ENCODE measurements around the gene WDR7.
"Not testable (repeated sequence)": the region's sequence is repeated elsewhere in the genome, so short reads cannot be mapped to it uniquely, and the experiment has no call there.

The WDR7 gene

GRCh38 chr18:56650944-56651770 is at the start of gene WDR7:
Gene WDR7 (plus strand): TSS chr18:56651359. CDS start chr18:56672516, 21,157 bp downstream.
- peak; percentile 80 to 87 (median 84) for DNase-seq

DNA sequence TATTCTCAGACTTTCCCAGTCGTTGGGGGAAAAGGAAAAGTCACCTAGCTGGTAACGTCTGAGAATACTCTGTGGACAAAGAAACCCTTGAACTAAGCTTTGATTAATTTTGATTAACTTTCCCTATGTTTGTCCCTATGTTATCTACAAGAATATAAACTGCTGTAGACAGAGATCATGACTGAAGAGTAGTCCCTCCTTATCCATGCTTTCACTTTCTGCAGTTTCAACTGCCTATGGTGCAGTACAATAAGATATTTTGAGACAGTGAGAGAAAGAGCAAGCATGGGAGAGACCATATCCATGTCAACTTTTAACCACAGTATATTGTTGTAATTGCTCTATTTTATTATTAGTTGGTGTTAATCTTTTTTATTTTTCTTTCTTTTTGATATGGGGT is 44.5 kb upstream of the WDR7 start:
- DNase-seq, result no peak

- DNase-seq, result no peak
These were observed 35.2 kb upstream of the WDR7 start for GRCh38 chr18:56615738-56616520.

DNA sequence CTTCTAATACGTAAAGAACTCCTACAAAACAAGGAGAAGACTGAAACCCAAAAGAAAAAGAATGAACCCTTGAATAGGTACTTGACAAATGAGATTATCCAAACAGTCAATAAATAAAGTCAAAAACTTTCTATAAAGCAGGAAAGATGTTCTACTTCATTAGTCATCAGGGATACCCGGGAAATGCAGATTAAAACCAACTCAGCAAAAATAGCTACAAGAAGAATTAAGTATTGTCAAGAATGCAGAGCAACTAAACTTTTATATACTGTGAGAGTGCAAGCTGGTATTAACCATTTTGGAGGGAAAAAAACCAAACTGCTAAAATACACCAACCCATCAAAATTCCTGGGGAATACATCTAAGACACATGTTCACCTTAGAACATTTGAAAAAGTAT is 23.2 kb upstream of the WDR7 start:
- no peak for DNase-seq

DNA sequence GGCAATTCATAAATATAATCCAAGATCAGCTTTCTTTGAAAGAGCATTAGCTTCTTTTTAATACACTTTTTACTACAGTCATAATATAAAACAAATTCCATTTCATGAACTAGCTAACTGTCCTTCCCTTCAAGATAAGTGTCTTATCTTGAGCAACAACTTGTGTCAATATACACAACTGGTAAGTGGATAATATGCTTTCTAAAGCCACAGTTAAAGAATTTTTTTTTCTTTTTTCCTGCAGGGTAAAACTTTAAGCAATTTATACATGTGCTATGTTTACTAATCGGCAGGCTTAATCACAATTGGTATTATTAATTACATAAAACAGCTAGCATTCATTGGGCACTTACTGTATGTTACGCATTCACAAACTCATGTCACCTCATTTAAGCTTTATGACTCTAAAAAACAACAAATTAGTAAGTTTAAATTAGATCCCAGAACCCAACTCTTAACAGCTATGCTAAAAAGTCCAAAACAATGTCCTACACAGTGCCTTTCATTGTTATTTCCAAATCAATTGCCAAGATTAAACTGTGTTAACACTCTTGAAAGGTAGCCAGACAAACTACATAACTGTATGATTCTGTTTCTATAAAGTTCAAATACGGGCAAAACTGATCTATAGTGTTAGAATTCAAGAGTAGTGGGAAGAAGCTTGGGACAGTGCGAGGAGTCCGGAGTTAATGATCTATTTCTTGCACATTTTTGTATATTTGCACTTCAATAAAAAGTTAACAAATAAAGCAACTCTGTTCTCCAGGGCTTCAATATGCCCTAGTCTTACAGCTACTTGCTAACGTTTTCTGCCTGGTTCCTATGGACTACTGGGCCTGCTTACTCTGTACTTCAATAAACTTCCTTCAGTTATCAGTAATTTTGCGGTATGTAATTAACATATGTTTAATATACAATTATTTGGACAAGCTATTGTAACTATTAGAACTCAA is 18.8 kb upstream of the WDR7 start:
- DNase-seq, result no peak

- DNase-seq, result no peak
These were observed 16.2 kb upstream of the WDR7 start for GRCh38 chr18:56635007-56635406.

DNA sequence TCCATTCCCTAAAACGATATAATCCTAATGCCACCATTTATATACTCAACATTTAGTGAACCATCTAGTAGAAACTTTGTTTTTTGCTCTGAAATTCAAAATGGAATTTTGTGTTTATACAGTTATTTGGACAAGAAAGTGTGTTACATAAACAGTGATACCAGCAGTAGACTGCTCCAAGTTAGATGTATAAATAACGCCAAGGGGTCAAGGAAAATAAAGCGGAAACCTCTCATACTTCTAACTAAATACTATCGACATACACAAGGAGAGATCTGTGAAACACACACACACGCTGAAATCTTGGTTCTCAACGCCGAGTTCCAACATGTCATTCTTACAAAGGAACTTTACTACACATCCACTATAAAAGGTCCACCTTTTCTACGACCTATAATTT is 14.0 kb upstream of the WDR7 start:
- DNase-seq, result no peak

GRCh38 chr18:56637711-56638231 is 13.4 kb upstream of the WDR7 start:
- DNase-seq, result peak in 1 of 4 experiments; percentile 32

DNA sequence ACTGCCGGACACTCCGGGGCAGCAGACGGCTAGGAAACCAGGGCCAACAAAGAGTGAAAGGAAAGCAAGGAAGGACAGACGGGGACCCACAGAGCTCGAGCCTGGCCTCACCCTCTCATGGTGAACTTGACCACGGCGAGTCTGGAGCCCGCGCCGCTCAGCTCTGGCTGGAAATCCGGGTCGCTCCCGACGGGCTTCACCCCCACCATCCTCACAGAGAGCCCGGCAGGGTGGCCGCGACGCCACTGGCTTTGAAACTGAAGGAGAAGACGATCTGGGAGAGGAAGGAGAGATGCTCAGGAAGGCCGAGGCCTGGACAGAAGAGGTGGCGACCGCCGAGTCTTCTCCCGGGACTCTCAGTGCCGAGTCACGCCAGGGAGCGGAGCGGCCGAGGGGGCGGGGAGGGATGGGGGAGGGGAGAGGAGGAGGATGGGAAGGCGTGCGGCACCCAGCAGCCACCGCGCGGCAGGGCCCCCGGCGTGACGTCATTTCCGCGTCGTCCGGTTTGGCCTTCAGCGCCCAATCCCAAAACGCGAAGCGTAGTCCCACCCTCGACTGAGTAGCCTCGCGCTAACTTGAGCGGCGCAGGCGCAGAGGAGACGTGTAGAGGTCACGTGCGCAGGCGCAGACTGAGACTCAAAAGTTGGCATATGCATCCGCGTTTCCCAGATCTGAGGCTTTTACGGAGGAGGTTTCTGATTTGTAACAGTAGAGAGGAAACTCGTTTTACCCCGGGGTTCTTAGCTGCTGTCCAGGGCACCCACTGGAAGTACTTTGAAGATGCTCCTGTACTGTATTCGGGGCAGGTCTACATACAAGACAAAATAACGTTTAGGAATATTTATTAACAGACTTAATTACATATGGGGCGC is 12.7 kb upstream of the WDR7 start, which contains the start of gene TXNL1:
Gene TXNL1, minus strand, starts transcription at position 361 of the 872 bp plus-strand sequence. Its CDS starts 152 bp downstream, at position 209.
- peak; percentile 97 to 98 (median 98) for DNase-seq

DNA sequence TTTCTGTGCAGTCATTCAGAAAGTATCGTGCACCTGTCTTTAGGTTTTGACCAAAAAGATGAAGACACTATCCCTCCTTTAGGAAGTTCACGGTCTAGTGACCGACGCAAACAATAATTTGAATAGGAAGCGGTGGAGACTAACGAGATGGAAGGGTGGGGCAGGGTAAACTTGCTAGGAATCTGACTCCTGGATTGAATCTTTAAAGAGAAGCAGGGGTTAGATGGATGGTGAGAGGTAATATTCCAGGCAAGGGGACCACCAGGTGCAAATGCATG is 12.1 kb upstream of the WDR7 start:
- no peak for DNase-seq

- no peak for DNase-seq
These were observed 11.6 kb upstream of the WDR7 start for GRCh38 chr18:56639571-56639970.

GRCh38 chr18:56641714-56642337 is 9.3 kb upstream of the WDR7 start:
- no peak for DNase-seq

DNA sequence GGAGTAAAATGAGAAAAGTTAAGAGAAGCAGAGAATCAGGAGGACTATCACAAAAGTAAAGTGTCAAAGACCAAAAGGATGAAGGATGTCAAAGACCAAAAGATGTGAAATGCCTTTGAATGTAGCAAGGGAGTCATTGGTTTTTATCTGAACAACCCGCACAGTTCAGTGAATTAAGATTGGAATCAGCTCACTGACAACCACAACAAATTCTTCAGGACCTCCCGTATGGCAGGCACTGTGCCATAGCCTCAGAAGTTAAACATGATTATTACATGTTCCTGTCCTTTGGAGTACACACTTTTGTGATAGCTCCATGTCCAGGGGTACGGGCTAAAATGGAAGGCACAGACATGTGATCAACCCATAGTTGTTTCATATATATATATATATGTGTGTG is 7.8 kb upstream of the WDR7 start:
- no peak for DNase-seq

DNA sequence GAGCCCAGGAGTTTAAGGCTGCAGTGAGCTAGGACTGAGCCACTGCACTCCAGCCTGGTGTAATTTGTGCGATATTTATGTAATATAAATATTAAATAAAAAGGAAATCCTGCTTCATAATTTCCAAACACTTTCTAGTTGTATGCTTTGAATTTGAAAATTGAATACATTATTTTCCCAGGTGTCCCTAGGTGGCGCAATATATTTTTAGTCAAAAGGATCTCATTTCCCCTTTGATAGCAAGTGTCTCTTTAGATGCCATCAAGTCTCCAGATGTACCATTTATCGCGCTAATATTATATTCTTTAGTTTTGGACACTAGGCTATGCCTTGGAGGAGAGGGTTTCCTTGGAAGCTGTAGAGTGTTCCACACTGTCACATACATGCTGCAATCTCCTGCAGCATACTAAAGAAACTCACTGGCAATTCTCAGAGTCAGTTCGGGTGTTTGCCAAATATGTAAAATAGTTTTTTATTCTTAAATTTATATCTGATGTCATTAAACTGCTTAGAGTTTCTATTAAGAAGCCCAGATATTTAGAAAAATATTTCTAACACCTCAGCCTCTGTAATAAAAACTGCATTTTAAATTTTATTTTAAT is 5.6 kb upstream of the WDR7 start:
- DNase-seq, result no peak

- DNase-seq, result no peak
These were observed 4.1 kb upstream of the WDR7 start for GRCh38 chr18:56647071-56647470.

DNA sequence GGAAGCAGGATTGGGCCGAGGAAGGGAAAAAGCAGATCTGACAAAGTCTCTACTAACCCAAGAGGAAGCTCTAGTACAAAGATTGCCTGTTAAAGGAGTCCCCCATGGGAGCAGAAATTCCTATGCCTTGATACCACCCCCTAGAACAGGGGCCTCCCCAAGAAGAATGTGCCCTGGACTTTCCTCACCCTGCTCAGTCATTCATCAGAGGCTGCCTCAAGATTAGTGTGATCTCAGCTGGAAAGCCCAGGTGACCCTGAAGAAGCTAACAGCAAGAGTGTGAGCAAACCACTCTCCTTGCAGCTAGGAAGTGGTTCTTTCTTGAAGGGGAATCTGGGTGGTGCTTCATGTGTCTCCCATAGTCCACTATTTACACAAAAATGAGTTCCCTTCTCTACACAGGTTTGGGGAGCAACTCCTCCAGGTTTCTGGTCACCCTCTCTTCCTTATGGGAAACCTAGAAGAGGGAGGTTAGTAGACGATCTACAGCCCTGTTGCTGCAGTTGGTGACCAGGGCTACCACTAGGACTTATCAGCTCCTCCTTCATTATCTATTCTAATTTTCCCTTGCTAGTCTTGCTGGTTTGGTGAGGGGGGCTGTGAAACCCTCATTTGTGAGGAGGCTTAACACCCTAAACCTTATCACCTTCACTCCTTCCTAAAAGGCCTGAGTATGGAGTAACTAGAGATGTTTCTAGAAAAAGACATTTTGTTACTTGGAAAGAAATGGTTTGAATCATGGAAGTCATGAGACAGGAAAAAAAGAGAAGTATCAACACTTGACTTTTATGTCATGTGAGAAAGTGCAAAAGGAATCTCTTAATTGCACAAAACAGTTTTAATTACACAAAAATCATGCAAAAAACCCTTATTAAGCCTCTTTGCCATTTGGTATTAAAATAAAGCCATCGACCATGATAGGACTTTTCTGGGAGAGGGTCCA is 2.9 kb upstream of the WDR7 start:
- no peak for DNase-seq

- no peak for DNase-seq
These were observed 1.2 kb upstream of the WDR7 start for GRCh38 chr18:56649996-56650395.

GRCh38 chr18:56651771-56652092 is 573 bp downstream of the WDR7 start:
- no peak for DNase-seq

GRCh38 chr18:56652802-56653201 is 1.6 kb downstream of the WDR7 start:
- DNase-seq, result no peak

GRCh38 chr18:56654280-56654679 is 3.1 kb downstream of the WDR7 start:
- DNase-seq, result not testable (repeated sequence)

Measured in activated naive CD4-positive, alpha-beta T cell (primary cell).